HG03469 (cell line): ENCODE results near the gene ORC2.
A peak's percentile ranks its signal among the peaks of the same experiment; 100 is the strongest.
"Not testable (repeated sequence)": the region's sequence is repeated elsewhere in the genome, so short reads cannot be mapped to it uniquely, and the experiment has no call there.

Experiments
- ATAC-seq: cut with Tn5 transposase; IDR thresholded peaks from one replicate; pipeline ENCODE4 v1.9.1; 2021; ENCODE audit warnings: mild to moderate bottlenecking, moderate library complexity, moderate number of reproducible peaks; ENCODE audit not compliant: unreplicated experiment

ORC2 gene

DNA sequence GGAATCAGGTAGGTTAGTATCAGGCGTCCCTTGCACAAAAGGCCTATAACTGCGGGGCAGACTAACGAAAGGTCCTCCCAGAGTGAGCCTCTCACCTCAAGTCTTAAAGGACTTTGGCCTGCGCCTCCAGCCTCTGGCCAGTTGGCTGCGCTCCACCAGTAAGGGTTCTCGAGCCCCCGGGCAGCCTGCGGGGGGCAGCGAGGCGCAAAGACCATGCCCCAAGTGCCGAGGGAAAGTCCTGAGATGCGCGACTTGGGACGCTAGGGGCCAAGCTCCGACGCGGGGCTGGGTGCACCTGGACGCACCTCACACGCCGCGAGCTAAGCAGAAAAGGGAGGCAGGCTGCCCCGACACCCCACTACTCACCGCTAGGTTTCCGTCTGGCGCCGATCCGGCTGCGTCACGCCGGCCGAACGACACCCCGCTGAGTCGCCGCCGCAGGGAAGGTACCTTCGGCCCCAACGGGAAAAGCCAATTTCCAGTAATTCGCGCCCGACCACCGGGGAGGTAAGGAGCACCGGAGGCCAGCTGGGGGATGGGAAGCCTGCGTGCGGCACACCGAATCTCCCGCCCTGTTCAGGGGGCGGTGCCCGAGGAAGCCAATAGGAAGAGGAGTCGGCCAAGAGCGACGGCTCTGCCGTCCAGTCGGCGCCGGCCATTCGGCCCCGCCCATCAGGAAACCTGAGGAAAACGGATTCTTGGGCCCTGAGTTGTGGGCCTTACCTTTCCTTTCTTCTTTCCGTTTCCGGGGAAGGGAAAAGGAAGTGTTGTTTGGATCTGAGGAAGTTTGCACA lies at the start of gene ORC2:
Gene ORC2, minus strand, starts transcription at position 537 of the 794 bp plus-strand sequence. CDS start 5,537 bp downstream, outside the sequence.
- ATAC-seq = peak; percentile 82

DNA sequence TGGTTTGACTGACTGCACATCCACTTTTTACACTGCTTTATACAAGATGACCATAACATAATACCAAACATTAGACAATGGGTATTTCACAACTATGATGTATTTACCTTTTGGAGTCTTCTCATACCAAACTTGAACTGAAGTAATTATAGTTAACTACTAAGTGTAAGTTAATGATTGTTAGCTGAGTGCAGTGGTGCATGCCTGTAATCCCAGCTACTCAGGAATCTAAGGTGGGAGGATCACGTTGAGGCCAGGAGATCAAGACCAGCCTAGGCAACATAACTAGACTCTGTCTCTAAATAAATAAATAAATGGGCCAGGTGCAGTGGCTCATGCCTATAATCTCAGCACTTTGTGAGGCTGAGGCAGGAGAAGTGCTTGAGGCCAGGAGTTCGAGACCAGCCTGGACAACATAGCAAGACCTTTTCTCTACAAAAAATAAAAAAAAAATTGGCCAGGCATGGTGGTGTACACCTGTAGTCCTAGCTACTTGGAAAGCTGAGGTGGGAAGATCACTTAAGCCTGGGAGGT lies 44.9 kb upstream of the ORC2 start:
- no peak for ATAC-seq

DNA sequence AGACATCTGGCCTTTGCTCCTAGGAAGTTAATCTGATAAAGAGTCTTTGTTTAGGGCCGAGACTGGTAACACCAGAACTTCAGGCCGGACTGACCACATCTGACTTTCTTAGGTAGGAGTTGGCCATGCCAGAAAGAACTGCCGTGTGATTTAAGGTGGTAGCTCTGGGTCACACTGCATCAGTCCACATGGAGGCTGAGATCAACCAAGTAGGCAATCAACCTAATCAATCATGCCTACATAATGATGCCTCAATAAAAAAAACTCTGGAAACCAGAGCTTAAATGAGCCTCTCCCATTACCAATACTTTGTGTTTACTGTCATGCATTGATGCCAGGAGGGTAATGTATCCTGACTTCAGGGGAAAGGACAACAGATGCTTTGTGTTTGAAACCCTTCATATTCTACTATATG lies 44.1 kb upstream of the ORC2 start:
- ATAC-seq = no peak

DNA sequence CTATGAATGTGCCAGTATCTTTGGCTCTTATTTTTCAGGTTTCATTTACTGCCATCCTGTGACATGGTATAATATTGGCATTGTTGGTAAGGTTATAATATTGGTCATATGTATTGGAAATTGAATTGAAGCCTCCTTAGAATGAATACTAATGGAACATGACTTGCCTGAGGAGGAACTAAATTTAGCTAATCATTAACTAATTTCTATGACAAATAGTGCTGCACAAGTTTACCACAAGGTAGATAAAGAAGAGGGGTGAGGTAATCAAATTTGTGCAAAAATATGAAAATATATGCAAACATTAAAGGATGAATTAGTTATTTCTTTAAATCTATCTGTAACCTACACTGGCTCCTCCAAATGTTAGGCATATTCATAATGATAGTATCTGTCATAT lies 43.2 kb upstream of the ORC2 start:
- ATAC-seq = no peak

DNA sequence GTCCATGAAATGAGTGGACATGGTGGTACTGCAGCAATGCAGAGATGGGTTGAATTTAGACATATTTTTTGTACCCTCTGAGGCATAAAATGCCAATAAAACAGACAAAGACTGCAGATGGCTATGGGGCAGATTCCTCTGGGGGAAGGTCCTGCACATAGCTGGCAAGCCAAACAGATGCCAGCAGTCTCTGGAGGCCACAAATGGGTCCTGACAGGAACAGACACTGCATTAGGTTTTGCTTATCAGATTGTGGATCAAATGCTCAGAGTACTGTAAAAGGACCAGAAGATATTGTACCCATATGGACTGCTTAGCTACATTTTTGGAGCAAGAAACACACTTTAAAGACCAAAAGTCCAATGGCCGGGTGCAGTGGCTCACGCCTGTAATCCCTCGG lies 40.9 kb upstream of the ORC2 start:
- ATAC-seq = no peak

DNA sequence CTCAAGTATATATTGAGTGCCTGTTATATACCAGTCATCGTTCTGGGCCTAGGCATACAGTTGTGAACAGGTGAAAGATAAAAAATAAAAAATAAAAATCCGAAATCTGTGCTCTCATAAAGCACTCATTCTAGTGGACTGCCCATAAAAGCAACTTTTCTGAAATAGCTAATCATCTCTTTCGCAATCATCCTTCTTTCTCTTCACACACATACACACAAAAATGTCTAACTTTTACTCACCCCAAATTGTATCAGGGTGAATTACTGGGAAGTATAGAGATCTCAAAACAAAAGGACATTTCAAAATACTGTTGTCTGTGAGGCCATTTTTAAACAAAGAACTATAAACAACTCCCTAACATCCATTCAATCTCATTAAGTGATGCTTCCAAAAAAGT lies 29.6 kb upstream of the ORC2 start:
- ATAC-seq = no peak

DNA sequence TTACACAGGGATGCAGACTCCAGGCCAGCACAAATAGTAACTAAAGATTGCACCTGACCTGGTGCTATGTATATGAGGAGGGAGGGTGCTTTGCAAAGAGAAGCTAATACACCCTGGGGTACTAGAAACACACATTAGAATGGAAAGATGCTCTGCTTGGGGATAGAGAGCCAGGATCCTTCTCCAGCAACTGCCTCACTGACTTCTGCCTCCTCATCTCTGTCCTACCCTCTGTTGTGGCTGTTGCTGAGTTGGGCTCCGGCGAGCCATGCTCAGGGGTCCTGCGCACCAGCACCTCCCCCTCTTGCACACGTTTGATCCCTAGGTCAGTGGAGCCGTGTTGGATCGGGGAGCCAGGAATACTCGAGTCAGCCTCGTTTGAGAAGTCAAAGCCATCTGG lies 23.7 kb upstream of the ORC2 start:
- no peak for ATAC-seq

DNA sequence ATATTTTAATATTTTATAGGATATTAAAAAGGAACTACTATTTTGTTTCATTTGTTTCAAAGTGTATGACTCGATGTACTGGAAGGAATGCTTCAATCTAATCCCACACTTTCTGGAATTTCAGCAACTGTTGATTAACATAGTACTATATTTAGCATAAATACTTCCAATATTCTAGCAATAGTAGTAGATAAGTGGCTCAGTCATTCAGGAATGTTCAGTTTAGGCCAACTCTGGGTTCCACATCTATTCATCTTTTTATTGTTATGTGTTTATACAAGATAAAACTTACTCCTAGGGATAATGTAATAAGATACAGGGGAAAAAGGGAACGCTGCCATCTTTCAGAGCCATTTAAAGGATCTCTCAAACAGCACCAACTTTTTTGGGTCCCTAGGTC lies 22.3 kb upstream of the ORC2 start:
- ATAC-seq = no peak

DNA sequence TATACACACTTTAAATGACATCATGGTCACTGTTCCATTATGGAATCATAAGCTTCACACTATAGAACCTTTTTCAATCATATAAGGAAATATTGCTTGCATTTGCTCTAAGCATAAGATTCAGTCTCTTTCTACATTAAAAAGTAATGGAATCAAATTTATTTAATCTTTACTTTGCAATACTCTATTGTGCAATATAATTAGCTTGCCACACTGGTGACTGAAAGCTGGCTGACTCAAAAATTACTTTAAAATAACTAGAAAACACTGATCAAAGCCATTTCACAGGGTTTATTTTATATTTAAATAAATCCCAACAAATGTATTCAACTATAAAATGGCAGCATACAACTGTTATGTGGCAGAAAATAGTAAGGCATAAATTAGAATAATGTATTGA lies 13.2 kb upstream of the ORC2 start:
- no peak for ATAC-seq

DNA sequence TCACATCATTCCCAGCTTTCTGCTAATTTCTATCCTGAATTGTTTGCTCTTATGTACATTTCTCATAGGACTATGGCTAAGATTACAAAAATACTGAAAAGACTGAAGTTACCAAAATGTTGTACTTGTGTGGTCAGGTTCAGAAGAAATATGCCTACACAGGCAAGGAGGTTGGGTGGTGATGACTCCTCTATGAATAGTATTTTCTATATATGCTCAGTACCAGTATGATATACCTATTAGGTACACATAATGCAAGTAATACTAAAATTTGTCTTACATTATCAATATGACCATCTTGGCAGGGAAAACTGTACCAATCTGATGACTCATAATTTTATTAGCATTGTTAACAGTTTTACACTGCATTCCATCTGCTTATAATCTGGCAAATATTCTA lies 12.2 kb upstream of the ORC2 start:
- ATAC-seq = no peak

DNA sequence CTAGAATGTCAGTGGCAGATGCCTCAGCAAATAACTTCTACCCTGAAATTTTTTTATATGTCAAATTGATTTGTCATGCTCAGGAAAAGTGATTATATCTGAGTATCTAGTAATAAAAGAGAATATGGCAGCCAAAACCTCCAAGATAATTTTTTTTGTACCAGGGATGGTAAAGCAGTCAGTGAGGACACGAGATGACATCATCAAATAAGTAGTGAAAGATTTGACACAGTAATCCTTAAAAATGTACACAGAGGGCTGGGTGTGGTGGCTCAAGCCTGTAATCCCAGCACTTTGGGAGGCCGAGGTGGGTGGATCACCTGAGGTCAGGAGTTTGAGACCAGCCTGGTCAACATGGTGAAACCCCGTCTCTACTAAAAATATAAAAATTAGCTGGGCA lies 6.6 kb upstream of the ORC2 start:
- ATAC-seq = not testable (repeated sequence)

DNA sequence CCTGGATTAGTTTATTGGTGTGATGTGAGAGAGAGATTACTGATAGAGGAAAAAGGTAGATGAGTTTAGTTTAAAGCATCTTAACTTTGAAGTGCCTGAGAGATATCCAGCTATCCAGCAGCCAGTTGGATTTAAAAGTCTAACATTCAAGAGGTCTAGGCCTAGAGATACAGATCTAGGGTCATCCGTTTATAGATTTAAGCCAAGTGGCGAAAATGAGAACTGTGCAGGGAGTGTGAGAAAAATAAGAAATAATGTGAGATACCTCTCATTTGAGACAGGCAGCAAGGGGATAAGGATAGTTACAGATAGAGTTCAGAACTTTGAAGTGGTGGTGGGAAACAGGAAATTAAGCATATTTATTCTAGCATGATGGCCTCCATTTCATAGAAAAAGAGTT lies 5.3 kb upstream of the ORC2 start:
- ATAC-seq = no peak

DNA sequence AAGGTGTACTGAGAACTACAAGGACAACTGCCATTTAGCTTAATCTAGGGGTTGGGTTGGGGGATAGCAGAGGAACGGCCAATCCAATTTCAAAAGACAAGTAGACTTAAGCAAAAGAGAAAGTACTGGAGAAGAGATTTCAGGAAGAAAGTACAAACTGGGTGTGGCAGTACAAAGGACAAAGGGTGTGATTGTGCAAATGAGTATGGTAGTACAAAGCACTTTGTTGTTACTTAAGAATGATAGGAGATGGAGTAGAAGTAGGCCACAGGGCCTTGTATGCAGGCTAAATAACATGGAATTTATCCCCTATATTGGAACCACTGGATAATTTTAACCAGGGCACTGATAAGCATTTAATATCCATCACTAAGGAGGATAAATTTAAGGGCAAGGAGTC lies 4.7 kb upstream of the ORC2 start:
- ATAC-seq = no peak

DNA sequence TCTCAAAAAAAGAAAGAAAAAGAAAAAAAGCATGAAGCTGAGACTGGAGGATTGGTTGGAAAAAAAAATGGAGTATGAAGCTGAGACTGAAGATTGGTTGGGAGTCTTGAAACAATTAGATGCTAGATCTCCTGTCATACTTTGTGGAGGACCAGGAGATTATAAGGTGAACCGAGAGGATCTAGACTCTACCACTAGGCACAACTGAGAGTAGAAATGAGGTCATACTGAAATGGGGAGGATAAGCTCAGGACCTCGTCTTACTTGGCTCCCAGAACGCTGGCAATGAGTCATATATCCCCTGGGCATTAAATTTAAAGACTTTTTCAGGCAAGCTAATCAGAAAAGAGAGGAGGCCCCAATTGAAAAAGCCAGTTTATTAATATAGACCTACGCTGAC lies 3.3 kb upstream of the ORC2 start:
- ATAC-seq = no peak

DNA sequence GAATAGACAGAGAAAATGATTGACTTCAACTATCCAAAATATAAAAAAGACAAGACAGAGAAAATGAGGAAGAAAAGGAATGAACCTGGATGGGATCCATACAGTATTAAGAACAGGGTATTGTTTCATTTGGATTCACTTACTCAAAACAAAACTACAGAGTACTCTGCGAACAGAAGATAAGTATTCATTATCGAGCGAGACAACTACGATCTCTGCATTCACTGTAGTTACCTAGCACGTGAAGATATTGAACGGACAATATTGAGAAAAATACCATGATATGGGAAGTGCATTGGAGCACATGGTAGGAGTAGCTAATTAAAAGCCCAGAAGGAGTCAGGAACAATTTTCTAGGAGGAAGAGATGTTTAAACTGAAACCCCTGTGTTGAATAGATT lies 1.0 kb upstream of the ORC2 start:
- ATAC-seq = no peak

DNA sequence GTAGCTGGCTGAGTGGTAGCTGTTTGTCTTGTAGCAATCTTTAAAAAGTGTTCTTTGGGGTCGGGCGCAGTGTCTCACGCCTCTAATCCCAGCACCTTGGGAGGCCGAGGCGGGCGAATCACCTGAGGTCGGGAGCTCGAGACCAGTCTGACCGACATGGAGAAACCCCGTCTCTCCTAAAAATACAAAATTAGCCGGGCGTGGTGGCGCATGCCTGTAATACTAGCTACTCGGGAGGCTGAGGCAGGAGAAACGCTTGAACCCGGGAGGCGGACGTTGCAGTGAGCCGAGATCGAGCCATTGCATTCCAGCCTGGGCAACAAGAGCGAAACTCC lies 425 bp upstream of the ORC2 start:
- not testable (repeated sequence) for ATAC-seq

DNA sequence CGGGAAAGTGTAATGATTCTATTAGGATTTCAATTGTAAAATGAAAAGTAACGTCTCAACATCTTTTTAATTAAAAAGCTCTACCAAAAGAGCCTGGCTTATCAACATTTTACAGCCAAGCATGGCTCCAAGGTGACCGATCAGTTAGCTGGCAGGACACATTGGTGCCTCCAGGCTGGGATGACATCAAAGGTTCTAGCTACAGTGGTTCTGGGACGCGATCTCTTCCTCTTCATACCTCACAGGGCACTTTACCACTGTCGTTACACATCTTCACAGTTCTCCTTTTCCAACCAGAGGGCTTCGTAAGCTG lies 693 bp downstream of the ORC2 start:
- ATAC-seq = peak; percentile 7

DNA sequence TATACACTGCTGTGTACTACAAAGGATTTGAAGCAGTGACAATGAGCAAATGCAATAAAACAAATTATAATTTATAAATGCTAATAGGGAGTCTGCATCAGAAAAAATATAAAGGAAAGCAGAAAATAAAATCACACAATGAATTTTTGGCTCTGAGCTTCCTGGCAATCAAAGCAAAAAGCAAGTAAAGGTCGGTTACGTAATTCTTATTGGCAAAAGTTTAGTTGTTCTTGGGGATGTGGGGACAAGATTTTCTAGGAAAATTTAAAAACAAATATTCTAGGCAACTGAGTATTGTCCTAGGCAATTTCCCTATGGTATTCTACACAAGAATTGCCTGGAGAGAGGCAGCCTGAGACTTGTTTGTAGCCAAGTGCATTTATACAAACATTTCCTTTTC lies 1.8 kb downstream of the ORC2 start:
- ATAC-seq = no peak

DNA sequence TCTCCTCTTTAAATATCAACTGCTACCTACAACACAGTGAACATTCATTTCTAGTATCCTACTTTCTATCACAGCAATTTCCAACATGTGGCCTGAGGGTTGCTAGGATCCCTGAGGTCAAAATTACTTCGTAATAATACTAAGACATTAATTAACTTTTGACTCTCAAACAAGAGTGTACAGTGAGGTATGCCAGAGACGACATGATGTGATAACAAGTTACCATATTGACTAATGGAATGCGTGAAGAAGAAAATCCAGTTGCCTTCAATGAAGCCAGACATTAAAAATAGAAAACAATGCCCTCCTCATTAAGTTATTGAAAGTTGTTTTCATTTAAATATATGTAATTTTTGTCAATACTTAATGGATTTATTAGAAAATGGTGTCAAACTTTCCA lies 13.1 kb downstream of the ORC2 start:
- no peak for ATAC-seq

DNA sequence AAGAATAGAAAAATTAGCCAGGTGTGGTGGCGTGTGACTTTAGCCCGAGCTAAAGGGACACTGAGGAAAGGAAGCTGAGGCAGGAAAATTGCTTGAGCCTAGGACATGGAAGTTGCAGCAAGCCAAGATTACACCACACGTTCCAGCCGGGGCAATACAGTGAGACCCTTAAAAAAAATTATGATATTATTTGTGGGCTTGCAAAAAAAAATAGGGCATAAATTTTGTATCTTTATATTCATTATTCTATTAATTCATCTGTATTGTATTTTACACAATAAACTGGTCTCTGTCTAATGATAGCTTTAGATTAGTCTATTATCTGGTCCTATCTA lies 18.1 kb downstream of the ORC2 start:
- ATAC-seq = no peak

DNA sequence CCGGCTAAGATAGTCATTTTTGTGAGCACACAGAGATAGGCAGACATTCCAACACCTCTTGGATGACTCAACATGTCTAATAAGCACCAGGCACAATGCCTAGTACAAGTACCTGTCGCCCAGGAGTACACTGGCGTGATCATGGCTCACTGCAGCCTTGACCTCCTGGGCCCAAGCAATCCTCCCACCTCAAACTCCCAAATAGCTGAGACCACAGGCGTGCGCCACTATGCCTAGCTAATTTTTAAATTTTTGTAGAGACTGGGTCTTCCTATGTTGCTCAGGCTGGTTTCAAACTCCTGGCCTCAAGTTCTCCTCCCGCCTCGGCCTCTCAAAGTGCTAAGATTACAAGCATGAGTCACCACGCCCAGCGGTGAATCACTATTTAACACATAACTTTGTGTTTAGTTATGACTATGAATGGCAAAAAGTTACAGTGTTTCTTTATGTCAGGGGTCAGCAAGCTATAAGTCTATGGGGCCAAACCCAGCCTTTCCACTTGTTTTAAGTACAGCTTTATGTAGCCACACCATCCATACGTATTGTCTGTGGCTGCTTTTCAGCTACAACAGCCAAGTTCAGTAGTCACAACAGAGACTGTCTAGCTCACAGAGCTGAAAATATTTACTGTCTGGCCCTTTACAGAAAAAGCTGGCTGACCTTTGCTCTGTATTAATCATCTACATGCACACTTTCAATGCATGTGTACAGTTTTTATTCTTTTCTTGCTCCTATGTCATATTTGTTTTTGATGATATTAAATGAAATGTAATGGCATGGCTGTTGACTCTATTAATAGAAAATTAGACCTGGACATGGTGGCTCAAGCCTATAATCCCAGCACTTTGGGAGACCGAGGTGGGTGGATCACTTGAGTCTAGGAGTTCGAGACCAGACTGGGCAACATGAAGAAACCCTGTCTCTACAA lies 18.7 kb downstream of the ORC2 start:
- no peak for ATAC-seq

DNA sequence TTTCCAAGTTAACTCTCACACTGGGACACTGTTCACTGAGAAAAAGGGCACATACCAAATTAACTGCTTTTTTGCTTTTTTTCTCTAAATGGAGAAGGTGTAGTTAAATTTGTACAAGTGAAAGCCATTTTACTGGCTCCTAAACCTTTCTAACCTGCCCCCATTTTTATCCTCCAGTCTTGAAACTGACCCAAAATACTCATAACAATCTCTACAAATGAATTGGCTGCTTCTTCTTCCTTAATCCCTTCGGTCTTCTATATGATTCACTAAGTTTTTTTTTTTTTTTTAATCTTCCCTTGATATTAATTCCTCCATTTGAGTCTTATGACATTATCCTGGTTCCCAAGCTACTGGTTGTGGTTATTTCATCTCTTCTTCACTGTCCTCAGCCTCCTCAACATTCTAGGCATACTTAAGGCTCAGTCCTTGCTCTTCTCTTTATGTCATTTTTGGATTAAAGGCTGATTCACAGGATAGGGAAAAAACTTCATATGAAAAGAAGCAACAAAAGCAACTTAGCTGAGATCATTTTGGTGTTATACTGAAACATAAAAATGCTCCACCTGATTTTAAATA lies 19.8 kb downstream of the ORC2 start:
- no peak for ATAC-seq
